Endothelial cell of umbilical vein (primary cell): ENCODE measurements around the gene NCAPH2. TPM values are rescaled to one million over a fixed set of nuclear protein-coding genes. Genes with fewer than 3 reads are reported as not detected.

Experiments used
- BruUV-seq: library from RNA; stranded (reverse); fragments of 400-500 nt; replicated peaks from 2 replicates; lab custom pipeline; 2021; lab: Mats Ljungman, UMichigan
- CTCF ChIA-PET: fragments of 300-600, 350-600 bp; sonication (Branson Sonifier 250); formaldehyde crosslinking; loops from one replicate; lab custom pipeline; 2021; ENCODE audit warnings: antibody characterized with exemption, inconsistent platforms; lab: Charles Lee
- POLR2A ChIA-PET: fragments of 300-600, 350-600 bp; sonication (Branson Sonifier 250); formaldehyde crosslinking; loops from one replicate; lab custom pipeline; 2021; ENCODE audit warnings: antibody characterized with exemption, inconsistent platforms; lab: Charles Lee
- DNase-seq: peaks from one replicate; pipeline ENCODE4 v3.0.0-alpha.2; 2011; ENCODE audit warnings: low read depth, low spot score
- FAIRE-seq: peaks from 2 replicates; lab custom pipeline; 2011; peaks lifted over from hg19 to GRCh38; lab: Jason Lieb, UNC
- H2AFZ ChIP-seq: 2 replicates; pipeline ENCODE4 v1.6.0; 2012; ENCODE audit warnings: low read depth, low read length, control low read depth, inconsistent platforms
- H3K27ac ChIP-seq: 2 replicates; pipeline ENCODE4 v1.5.1; 2011; ENCODE audit warnings: low read depth, mild to moderate bottlenecking, control low read depth, low read length, moderate library complexity; ENCODE audit not compliant: insufficient read depth
- H3K27me3 ChIP-seq, 2 experiments: 2 replicates each; pipeline versions ENCODE4 v1.6.0 to v1.6.1; 2011; ENCODE audit warnings: low read length in 2 of 2, mixed read lengths in 1 of 2; ENCODE audit not compliant: control insufficient read depth in 2 of 2, insufficient read depth in 2 of 2
- H3K36me3 ChIP-seq, 2 experiments: 2 replicates in 1 of 2; 3 replicates in 1 of 2; pipeline ENCODE4 v1.5.1; 2011; ENCODE audit warnings: low read length in 2 of 2, mild to moderate bottlenecking in 1 of 2, moderate library complexity in 1 of 2; ENCODE audit not compliant: control insufficient read depth in 2 of 2, insufficient read depth in 2 of 2; ENCODE audit errors: extremely low read depth in 1 of 2
- H3K4me1 ChIP-seq: 3 replicates; pipeline ENCODE4 v1.5.1; 2011; ENCODE audit warnings: mild to moderate bottlenecking, low read length; ENCODE audit not compliant: control insufficient read depth, insufficient read depth; ENCODE audit errors: extremely low read depth
- H3K4me2 ChIP-seq: 2 replicates; pipeline ENCODE4 v1.6.1; 2011; ENCODE audit warnings: low read length, control low read depth, mixed read lengths; ENCODE audit not compliant: insufficient read depth
- H3K4me3 ChIP-seq, 3 experiments: fragments of 200-600 bp in 1 of 3; sonication (generic), shearing (Covaris generic) in 1 of 3; replicated peaks in 1 of 3; 2 replicates each; pipeline ENCODE4 v1.5.1; 2011 to 2016; ENCODE audit warnings: control low read depth in 3 of 3, low read length in 3 of 3, mild to moderate bottlenecking in 2 of 3, inconsistent platforms in 1 of 3, low read depth in 1 of 3, moderate library complexity in 1 of 3; ENCODE audit not compliant: insufficient read depth in 1 of 3
- H3K79me2 ChIP-seq: 2 replicates; pipeline ENCODE4 v1.6.0; 2012; ENCODE audit warnings: low read length, inconsistent platforms; ENCODE audit not compliant: control insufficient read depth, insufficient read depth
- H3K9ac ChIP-seq: replicated peaks from 2 replicates; pipeline ENCODE3; 2011; ENCODE audit warnings: low read length, control low read depth; ENCODE audit not compliant: insufficient read depth; ENCODE audit errors: extremely low read depth
- H3K9me1 ChIP-seq: replicated peaks from 3 replicates; pipeline ENCODE4 v1.6.0; 2011; ENCODE audit warnings: mild to moderate bottlenecking, low read length; ENCODE audit not compliant: control insufficient read depth, insufficient read depth; ENCODE audit errors: extremely low read depth
- H3K9me3 ChIP-seq: replicated peaks from 2 replicates; pipeline ENCODE4 v1.5.1; 2012; ENCODE audit warnings: low read length, inconsistent platforms; ENCODE audit not compliant: control insufficient read depth, insufficient read depth
- H4K20me1 ChIP-seq: replicated peaks from 2 replicates; pipeline ENCODE3; 2011; ENCODE audit warnings: mild to moderate bottlenecking, low read length; ENCODE audit not compliant: control insufficient read depth, insufficient read depth; ENCODE audit errors: extremely low read depth
- CTCF ChIP-seq, 2 donors: IDR thresholded peaks; 1 replicate in 1 of 2; 2 replicates in 1 of 2; pipeline ENCODE4 v1.5.1; 2011; ENCODE audit warnings: low read length in 2 of 2, mild to moderate bottlenecking in 2 of 2, moderate library complexity in 2 of 2, control low read depth in 1 of 2, inconsistent platforms in 1 of 2, low read depth in 1 of 2; ENCODE audit not compliant: insufficient read depth in 1 of 2; ENCODE audit errors: extremely low read depth in 1 of 2
- EZH2 ChIP-seq: IDR thresholded peaks from 2 replicates; pipeline ENCODE4 v1.6.1; 2012; ENCODE audit warnings: borderline replicate concordance, low read depth, mild to moderate bottlenecking, moderate library complexity, low read length, inconsistent platforms; ENCODE audit not compliant: severe bottlenecking
- FOS ChIP-seq: IDR thresholded peaks from 2 replicates; pipeline ENCODE4 v1.6.1; 2011; ENCODE audit warnings: mild to moderate bottlenecking, low read length, moderate library complexity, borderline replicate concordance; ENCODE audit not compliant: insufficient read depth
- GATA2 ChIP-seq: IDR thresholded peaks from 2 replicates; pipeline ENCODE4 v1.7.0; 2011; ENCODE audit warnings: low read depth, mild to moderate bottlenecking, moderate library complexity, mixed read lengths, low read length; ENCODE audit not compliant: insufficient read length, insufficient read depth
- JUN ChIP-seq: IDR thresholded peaks from 2 replicates; pipeline ENCODE4 v1.6.1; 2011; ENCODE audit warnings: borderline replicate concordance, low read depth; ENCODE audit not compliant: insufficient read length, insufficient read depth
- MAX ChIP-seq: IDR thresholded peaks from 2 replicates; pipeline ENCODE4 v1.6.1; 2011; ENCODE audit not compliant: insufficient read depth, insufficient read length
- MYC ChIP-seq: IDR thresholded peaks from one replicate; pipeline ENCODE4 v1.6.1; 2011; ENCODE audit warnings: mild to moderate bottlenecking, low read depth, low read length
- POLR2A ChIP-seq: IDR thresholded peaks from 2 replicates; pipeline ENCODE4 v1.6.1; 2012; ENCODE audit warnings: low read depth, mild to moderate bottlenecking, control low read depth, low read length
- POLR2AphosphoS5 ChIP-seq: IDR thresholded peaks from 2 replicates; pipeline ENCODE4 v1.6.1; 2012; ENCODE audit warnings: low read depth, mild to moderate bottlenecking, control low read depth, low read length, moderate library complexity; ENCODE audit not compliant: insufficient read depth
- dilution Hi-C: fragments of 300-500 bp; cut with MboI; formaldehyde crosslinking; loops from one replicate; pipeline ENCODE4 v1.15.0; 2019; ENCODE audit warnings: low sequenced_read_pairs; ENCODE audit not compliant: extremely low pct_ligation_motif_present
- intact Hi-C: fragments of 100-400 bp; cut with micrococcal nuclease; formaldehyde crosslinking; loops from one replicate; pipeline ENCODE4 v1.10.0; 2022
- polyA plus RNA-seq, 4 experiments: library from polyadenylated mRNA; depleted of rRNA in 3 of 4; stranded (reverse) in 3 of 4; unstranded in 1 of 4; fragments of >200 nt; gene quantifications; 2 replicates each; pipeline versions ENCODE4 v1.2.1 to v1.2.3, GENCODE V29; 2011 to 2012; ENCODE audit warnings: missing spikeins in 1 of 4
- total RNA-seq: library from RNA; stranded (reverse); gene quantifications from 2 replicates; pipeline ENCODE4 v1.2.3, GENCODE V29; 2021

Gene NCAPH2
- total and polyA plus RNA-seq, 2 donors (not counting 3 experiments of a cell fraction or from before 2014, with no cell fraction given) = 42.4 to 43.2 TPM

GRCh38 chr22:50553310-50553709, 45.3 kb downstream of the NCAPH2 start:
- no peak for FAIRE-seq

More at GRCh38 chr22:50553310-50553709, 45.3 kb downstream of the NCAPH2 start:
- H3K27ac ChIP-seq = no peak overlapping the region
- no peak overlapping the region for H2AFZ ChIP-seq
- peaks cover 17 to 25% of the 10 kb centered on the region in 2 experiments for H3K27me3 ChIP-seq
- CTCF ChIA-PET = interaction anchor here (1.0 kb wide), 1 partner anchor 9 kb away, joined by 3 read pairs; the partner anchor contains the start of gene SYCE3
- TF ChIP-seq FOS = no peak
- TF ChIP-seq MAX = no peak
- TF ChIP-seq MYC = no peak
- no peak for TF ChIP-seq GATA2
- no peak for TF ChIP-seq JUN
- TF ChIP-seq CTCF (IDR thresholded peaks at IDR 0.05; ENCODE audit: extremely low read depth in 1 of 2, insufficient read depth in 1 of 2, low read depth in 1 of 2, low read length in 2 of 2) = no peak
- no peak for TF ChIP-seq POLR2A
- no peak for TF ChIP-seq EZH2
- TF ChIP-seq POLR2AphosphoS5 = no peak
- no peaks in the 10 kb centered on the region for H3K9me1 ChIP-seq
- H3K4me3 ChIP-seq = no peak overlapping the region
- H3K79me2 ChIP-seq = no peaks in the 10 kb centered on the region
- H4K20me1 ChIP-seq = no peaks in the 10 kb centered on the region
- dilution Hi-C loops (no loop called here), intact Hi-C loops (no loop called here)
- H3K9ac ChIP-seq = no peak overlapping the region
- H3K4me2 ChIP-seq = no peak overlapping the region
- no peaks in the 10 kb centered on the region for H3K9me3 ChIP-seq
- POLR2A ChIA-PET = no interaction called here
- H3K4me1 ChIP-seq = no peaks in the 10 kb centered on the region
- BruUV-seq = no TSS peak
- H3K36me3 ChIP-seq = no peaks in the 10 kb centered on the region
- no peak for DNase-seq
